Fibroblast of lung (primary cell): ENCODE results near the gene MRPS18A. TPM values are rescaled to one million over a fixed set of nuclear protein-coding genes. Genes with fewer than 3 reads are reported as not detected.
A peak's percentile ranks its signal among the peaks of the same experiment; 100 is the strongest.

Source experiments
- DNase-seq, 2 donors: peaks; one replicate each; pipeline versions ENCODE4 v3.0.0 to v3.0.0-alpha.2; 2010; ENCODE audit warnings: low read depth in 2 of 2
- H2AFZ ChIP-seq: 2 replicates; pipeline ENCODE4 v1.5.1; 2012; ENCODE audit warnings: low read length, control low read depth, inconsistent platforms
- H3K27ac ChIP-seq: 2 replicates; pipeline ENCODE4 v1.5.1; 2011; ENCODE audit warnings: low read length, control low read depth; ENCODE audit not compliant: insufficient read depth
- H3K27me3 ChIP-seq: 2 replicates; pipeline ENCODE4 v1.5.1; 2011; ENCODE audit warnings: mild to moderate bottlenecking, low read length; ENCODE audit not compliant: control insufficient read depth, insufficient read depth
- H3K36me3 ChIP-seq: 2 replicates; pipeline ENCODE4 v1.5.1; 2011; ENCODE audit warnings: low read length; ENCODE audit not compliant: control insufficient read depth, insufficient read depth
- H3K4me1 ChIP-seq: 2 replicates; pipeline ENCODE4 v1.5.1; 2011; ENCODE audit warnings: low read length; ENCODE audit not compliant: control insufficient read depth, insufficient read depth; ENCODE audit errors: extremely low read depth
- H3K4me2 ChIP-seq: 2 replicates; pipeline ENCODE4 v1.5.1; 2011; ENCODE audit warnings: low read length, control low read depth; ENCODE audit not compliant: insufficient read depth; ENCODE audit errors: extremely low read depth
- H3K4me3 ChIP-seq, 4 experiments: fragments of 200-600 bp in 1 of 4; sonication (generic) in 1 of 4; replicated peaks in 1 of 4; 2 replicates each; pipeline ENCODE4 v1.5.1; 2011 to 2016; ENCODE audit warnings: low read length in 4 of 4, low read depth in 3 of 4, mild to moderate bottlenecking in 3 of 4, control low read depth in 2 of 4, inconsistent platforms in 1 of 4, mixed read lengths in 1 of 4; ENCODE audit not compliant: insufficient read depth in 1 of 4; ENCODE audit errors: control extremely low read depth in 1 of 4
- H3K79me2 ChIP-seq: 2 replicates; pipeline ENCODE4 v1.5.1; 2012; ENCODE audit warnings: mild to moderate bottlenecking, low read length, inconsistent platforms; ENCODE audit not compliant: control insufficient read depth, insufficient read depth
- H3K9ac ChIP-seq: 2 replicates; pipeline ENCODE4 v1.5.1; 2011; ENCODE audit warnings: mild to moderate bottlenecking, low read length, control low read depth; ENCODE audit not compliant: insufficient read depth
- H3K9me3 ChIP-seq: 2 replicates; pipeline ENCODE4 v1.5.1; 2012; ENCODE audit warnings: low read depth, low read length; ENCODE audit not compliant: control insufficient read depth, insufficient read depth
- H4K20me1 ChIP-seq: 2 replicates; pipeline ENCODE4 v1.5.1; 2011; ENCODE audit warnings: low read length; ENCODE audit not compliant: control insufficient read depth, insufficient read depth; ENCODE audit errors: extremely low read depth
- EZH2 ChIP-seq: IDR thresholded peaks from 2 replicates; pipeline ENCODE4 v1.5.1; 2012; ENCODE audit warnings: low read length, control low read depth, mild to moderate bottlenecking; ENCODE audit errors: missing control alignments
- polyA plus RNA-seq, 2 donors: library from polyadenylated mRNA; depleted of rRNA in 1 of 2; stranded (reverse) in 1 of 2; unstranded in 1 of 2; fragments of >200 nt; gene quantifications; 2 replicates each; pipeline ENCODE4 v1.2.1, GENCODE V29; 2011 to 2012; ENCODE audit warnings: missing spikeins in 1 of 2
- total RNA-seq: library from RNA; depleted of rRNA; stranded (reverse); fragments of >200 nt; gene quantifications from 2 replicates; pipeline ENCODE4 v1.2.1, GENCODE V29; 2014
- TF ChIP-seq, protein P1 (sequence below), 2 donors: IDR thresholded peaks in 1 of 2; conservative IDR thresholded peaks in 1 of 2; 1 replicate in 1 of 2; 2 replicates in 1 of 2; pipeline ENCODE4 v1.5.1; 2011 to 2012; ENCODE audit warnings: low read length in 2 of 2, control low read depth in 1 of 2, inconsistent platforms in 1 of 2, low read depth in 1 of 2, mild to moderate bottlenecking in 1 of 2

MRPS18A gene
- total and polyA plus RNA-seq, 2 donors (not counting 1 experiment from before 2014, with no cell fraction given): 31.8 to 42.1 TPM

DNA sequence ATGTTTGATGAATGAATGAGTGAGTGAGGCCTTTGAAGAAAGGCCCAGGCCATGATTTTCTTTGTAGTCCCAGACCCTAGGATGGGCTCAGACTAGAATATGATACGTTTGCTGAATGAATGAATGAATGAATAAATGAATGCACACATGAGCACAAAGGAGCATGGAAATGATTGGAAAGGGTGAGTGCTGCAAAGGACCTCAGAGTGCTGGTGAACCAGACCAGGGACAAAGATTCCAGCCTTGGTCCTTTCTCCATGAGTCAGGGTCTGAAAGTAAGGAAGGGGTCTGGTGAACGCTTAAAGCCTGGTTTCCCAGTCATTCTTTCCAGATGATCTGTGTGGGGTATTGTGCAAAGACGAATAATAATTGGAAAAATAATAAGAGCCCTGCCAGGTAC is 40.0 kb upstream of the MRPS18A start:
- H3K79me2 ChIP-seq: no peaks in the 10 kb centered on the region
- no peaks in the 10 kb centered on the region for H3K9me3 ChIP-seq
- no peak overlapping the region for H3K27ac ChIP-seq
- peaks cover 5% of the 10 kb centered on the region for H3K27me3 ChIP-seq
- DNase-seq: no peak
- H3K4me2 ChIP-seq: no peak overlapping the region
- no peak overlapping the region for H3K4me3 ChIP-seq
- peaks cover 7% of the 10 kb centered on the region for H3K4me1 ChIP-seq
- no peaks in the 10 kb centered on the region for H3K36me3 ChIP-seq
- no peak overlapping the region for H3K9ac ChIP-seq
- TF ChIP-seq, protein P1, sequence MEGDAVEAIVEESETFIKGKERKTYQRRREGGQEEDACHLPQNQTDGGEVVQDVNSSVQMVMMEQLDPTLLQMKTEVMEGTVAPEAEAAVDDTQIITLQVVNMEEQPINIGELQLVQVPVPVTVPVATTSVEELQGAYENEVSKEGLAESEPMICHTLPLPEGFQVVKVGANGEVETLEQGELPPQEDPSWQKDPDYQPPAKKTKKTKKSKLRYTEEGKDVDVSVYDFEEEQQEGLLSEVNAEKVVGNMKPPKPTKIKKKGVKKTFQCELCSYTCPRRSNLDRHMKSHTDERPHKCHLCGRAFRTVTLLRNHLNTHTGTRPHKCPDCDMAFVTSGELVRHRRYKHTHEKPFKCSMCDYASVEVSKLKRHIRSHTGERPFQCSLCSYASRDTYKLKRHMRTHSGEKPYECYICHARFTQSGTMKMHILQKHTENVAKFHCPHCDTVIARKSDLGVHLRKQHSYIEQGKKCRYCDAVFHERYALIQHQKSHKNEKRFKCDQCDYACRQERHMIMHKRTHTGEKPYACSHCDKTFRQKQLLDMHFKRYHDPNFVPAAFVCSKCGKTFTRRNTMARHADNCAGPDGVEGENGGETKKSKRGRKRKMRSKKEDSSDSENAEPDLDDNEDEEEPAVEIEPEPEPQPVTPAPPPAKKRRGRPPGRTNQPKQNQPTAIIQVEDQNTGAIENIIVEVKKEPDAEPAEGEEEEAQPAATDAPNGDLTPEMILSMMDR (conservative IDR thresholded peaks at IDR 0.05 in 1 of 2, IDR thresholded peaks at IDR 0.05 in 1 of 2; ENCODE audit: low read depth in 1 of 2, low read length in 2 of 2): no peak
- no peak for TF ChIP-seq EZH2
- no peaks in the 10 kb centered on the region for H4K20me1 ChIP-seq
- H2AFZ ChIP-seq: no peak overlapping the region

DNA sequence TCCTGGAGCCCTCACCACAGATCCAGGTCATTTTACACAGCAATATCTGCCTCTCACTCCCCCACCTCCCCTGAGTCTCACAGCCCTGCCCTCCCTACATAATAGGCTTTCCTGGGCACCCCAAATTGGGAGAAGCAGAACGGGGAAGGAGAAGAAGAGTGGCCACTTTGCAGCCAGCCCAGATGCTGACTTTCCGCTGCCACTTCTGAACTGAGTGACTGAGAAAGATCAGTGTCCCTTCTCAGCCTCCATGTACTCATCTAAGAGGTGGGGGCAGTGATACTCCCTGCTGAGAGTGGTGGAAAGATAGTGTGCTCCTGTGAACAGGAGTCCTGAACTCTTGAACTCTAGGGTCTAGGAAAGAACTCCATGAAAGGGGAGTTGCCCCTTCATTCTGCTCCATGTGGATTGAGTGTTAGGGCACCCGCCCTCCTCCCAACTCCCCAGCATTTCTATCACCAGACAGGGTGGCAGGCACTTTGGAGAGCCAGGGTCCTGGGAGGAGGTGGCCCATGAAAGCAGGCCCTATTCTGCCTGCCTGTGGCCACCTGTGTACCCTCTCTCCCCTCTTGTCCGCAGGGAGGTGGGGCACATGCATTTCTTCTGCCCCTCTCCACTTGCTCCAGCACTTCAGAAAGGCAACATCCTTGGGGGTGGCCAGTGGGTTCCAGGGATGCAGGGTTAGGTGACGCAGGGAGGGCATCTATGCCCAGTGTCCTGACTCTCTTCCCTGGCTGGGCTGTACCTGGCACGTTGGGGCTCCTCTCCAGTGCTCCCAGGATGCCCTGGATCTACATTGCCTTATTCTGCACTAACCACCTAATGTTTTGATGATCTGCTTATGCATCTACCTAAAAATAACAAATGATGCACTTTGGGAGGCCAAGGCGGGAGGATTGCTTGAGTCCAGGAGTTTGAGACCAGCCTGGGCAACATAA is 38.3 kb upstream of the MRPS18A start:
- Histone ChIP-seq H3K9me3 (no peaks in the 10 kb centered on the region), H3K4me1 (peaks cover 7% of the 10 kb centered on the region), H4K20me1 (no peaks in the 10 kb centered on the region), H3K9ac (no peak overlapping the region), H3K79me2 (no peaks in the 10 kb centered on the region), H2AFZ (no peak overlapping the region), H3K4me2 (no peak overlapping the region), H3K27me3 (peaks cover 9% of the 10 kb centered on the region), H3K27ac (no peak overlapping the region), H3K36me3 (no peaks in the 10 kb centered on the region), H3K4me3 (no peak overlapping the region)
- DNase-seq: no peak
- TF ChIP-seq, protein P1 (conservative IDR thresholded peaks at IDR 0.05 in 1 of 2, IDR thresholded peaks at IDR 0.05 in 1 of 2; ENCODE audit: low read depth in 1 of 2, low read length in 2 of 2): no peak
- TF ChIP-seq EZH2: no peak

DNA sequence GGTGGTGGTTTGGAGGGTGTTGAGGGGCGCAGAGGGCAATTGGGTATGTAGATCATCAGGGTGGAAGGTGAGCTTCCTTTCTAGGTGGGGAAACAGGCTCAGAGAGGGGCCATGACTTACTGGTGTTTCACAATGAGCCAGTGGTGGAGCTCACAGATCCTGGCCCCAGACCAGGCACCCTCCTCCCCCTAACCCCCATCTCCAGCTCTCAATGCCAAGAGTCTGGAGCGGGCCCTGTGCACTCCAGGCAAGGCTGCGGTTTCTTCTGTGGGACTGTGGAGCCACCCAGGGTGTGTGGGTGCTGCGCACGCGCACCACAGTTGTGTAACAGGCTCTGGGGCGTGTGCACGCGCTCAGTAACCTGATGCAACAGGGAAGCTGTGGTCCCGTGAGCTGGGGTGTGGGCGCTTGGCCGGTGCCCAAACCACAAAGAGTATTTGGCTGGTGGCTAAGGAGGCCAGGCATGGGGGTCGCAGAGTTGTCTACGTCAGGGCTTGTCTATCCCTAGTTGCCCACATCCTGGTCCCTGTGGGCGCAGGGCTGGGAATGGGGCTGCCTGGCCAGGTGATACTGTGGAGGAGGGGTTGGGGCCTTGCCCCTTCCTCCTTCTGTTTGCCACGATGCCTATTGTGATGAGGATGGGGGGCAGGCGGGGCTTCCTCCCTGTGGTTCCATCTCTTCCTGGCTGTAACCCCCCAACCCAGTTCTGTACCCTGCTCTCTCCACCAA is 37.5 kb upstream of the MRPS18A start:
- Histone ChIP-seq H3K36me3 (no peaks in the 10 kb centered on the region), H3K79me2 (no peaks in the 10 kb centered on the region), H3K9ac (no peak overlapping the region), H3K4me1 (peaks cover 7% of the 10 kb centered on the region), H3K4me3 (no peak overlapping the region), H3K9me3 (no peaks in the 10 kb centered on the region), H2AFZ (no peak overlapping the region), H3K27ac (no peak overlapping the region), H3K27me3 (peaks cover 12% of the 10 kb centered on the region), H3K4me2 (peak overlapping the region; percentile 52), H4K20me1 (no peaks in the 10 kb centered on the region)
- TF ChIP-seq, protein P1 (conservative IDR thresholded peaks at IDR 0.05 in 1 of 2, IDR thresholded peaks at IDR 0.05 in 1 of 2; ENCODE audit: low read depth in 1 of 2, low read length in 2 of 2): no peak
- TF ChIP-seq EZH2: no peak
- DNase-seq: peak; percentile 92 to 99
